Ovary (tissue), 3 donors: ENCODE measurements around the gene MYH11.

ENCODE experiments used
- POLR2A ChIP-seq: fragments of 450-650 bp; IDR thresholded peaks from one replicate; pipeline ENCODE4 v1.6.1; 2017; ENCODE audit warnings: antibody characterized with exemption, mild to moderate bottlenecking, moderate library complexity
- TF ChIP-seq, protein P1 (sequence below), 3 donors: fragments of 450-650 bp in 2 of 3; fragments of 200-600 bp in 1 of 3; IDR thresholded peaks; one replicate each; pipeline versions ENCODE4 v1.5.1 to v1.8.0; 2016 to 2022; ENCODE audit warnings: antibody characterized with exemption in 3 of 3, mild to moderate bottlenecking in 1 of 3
- donor health status: DM: no; HTN: no; CAD: no.

DNA sequence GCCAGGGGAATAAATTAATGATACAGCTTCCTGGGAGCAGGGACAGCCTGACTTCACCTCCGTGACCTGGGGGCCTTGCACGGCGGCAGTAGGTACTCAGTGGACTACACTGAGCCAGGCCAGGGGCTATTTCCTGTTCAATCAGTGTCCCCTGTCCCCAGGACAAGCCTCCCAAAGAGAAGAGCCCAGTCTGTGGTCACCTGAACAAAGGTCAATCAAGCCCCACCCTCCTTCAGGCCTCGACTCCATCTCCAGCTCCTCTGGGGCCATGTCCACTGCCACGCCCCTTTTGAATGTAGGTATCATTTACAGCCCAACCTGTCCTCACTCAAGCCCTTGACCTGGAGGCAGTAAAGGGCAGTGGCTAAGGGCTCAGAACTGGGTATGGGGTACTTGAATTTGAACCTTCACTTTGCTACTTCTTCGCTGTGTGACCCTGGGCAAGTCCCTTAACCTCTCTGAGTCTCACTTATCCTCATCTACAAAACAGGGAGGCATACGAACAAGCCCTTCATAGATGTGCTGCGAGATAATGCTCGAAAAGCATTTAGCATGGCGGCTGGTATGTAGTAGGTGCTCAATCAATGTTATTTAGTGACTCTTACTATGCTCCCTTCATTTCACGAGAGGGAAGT is 29.0 kb downstream of the MYH11 start:
- TF ChIP-seq, protein P1, sequence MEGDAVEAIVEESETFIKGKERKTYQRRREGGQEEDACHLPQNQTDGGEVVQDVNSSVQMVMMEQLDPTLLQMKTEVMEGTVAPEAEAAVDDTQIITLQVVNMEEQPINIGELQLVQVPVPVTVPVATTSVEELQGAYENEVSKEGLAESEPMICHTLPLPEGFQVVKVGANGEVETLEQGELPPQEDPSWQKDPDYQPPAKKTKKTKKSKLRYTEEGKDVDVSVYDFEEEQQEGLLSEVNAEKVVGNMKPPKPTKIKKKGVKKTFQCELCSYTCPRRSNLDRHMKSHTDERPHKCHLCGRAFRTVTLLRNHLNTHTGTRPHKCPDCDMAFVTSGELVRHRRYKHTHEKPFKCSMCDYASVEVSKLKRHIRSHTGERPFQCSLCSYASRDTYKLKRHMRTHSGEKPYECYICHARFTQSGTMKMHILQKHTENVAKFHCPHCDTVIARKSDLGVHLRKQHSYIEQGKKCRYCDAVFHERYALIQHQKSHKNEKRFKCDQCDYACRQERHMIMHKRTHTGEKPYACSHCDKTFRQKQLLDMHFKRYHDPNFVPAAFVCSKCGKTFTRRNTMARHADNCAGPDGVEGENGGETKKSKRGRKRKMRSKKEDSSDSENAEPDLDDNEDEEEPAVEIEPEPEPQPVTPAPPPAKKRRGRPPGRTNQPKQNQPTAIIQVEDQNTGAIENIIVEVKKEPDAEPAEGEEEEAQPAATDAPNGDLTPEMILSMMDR (IDR thresholded peaks at IDR 0.05) = no peak
- TF ChIP-seq POLR2A = no peak
